Stimulated activated CD8-positive, alpha-beta memory T cell treated with anti-CD3 and anti-CD28 coated beads, Interleukin-4, amount 100 ng/mL, for 4 hours (primary cell): Measurements from ENCODE around the gene RNF225.
"Not testable (repeated sequence)": the region's sequence is repeated elsewhere in the genome, so short reads cannot be mapped to it uniquely, and the experiment has no call there.

Experiments used
- DNase-seq, 2 donors: peaks; one replicate each; pipeline ENCODE4 v3.0.0-alpha.2; 2020; ENCODE audit warnings: low read depth in 2 of 2, low spot score in 1 of 2

The RNF225 gene

DNA sequence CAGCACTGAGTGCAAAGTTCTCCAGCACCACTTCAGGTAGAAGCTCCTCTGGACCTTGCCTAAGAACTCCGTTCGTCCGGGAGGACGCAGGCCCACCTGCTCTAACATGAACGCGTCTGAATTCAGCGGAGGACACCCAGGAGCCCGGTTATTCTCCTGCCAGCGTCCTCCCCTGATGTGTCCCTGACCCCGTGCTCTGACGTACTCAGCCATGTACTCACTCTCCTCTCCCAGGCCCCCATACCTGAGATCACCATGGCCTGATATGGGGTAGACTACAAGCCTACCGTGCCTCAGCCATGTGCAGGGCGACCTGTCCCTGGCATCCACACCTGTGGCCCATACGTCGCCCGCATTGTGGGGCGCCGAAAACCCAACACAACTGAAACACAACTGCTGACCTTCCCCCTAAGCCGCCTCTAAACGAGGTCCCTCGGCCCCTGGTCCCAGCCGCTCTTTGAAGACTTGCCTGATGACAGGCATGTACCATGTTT, 12.2 kb downstream of the RNF225 start:
- DNase-seq, result no peak

DNA sequence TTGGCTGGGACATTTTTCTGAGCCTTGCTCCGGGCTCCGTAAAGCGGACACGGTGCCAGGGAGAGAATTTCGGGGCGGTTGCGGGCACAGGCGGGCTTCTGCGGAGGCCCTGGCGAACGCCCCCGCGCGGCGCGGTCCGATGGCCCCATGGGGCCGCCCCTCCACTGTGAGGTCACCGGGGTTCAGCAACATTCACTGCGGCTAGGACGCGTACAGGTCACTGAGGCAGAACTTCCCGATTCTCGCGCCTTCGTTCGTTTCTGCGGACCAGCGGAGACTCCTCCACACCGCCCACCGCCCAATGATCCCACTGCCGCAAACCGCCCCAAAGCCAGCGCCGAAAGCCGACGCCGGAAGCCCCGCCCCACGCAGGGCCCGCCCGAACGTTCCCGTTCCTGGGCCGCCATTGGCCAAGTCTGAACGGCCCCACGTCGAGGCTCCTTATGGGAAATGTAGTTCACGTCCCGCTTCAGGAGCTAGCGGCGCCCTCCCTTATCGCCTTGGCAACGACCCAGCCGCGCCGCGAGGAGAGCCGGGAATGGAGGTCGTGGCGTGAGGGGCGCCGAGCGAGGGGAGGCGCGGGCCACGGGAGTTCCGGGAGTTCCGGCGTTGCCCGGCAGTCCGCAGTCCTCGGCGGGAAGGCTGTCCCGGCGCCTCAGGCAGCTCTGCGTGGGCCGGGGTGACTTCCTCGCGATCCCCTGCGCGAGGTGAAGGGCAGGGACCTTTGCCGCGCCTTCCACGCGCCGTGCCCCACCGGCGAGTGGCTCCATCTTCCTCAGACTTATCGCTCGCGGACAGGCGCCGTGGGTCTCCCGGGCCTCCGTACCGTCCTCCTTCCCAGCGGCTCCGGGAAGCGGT, 12.9 kb downstream of the RNF225 start, which contains the start of gene ZNF584:
ZNF584 (plus strand) TSS at position 498 of the 858 bp plus-strand sequence. CDS start 499 bp downstream, outside the sequence.
- DNase-seq, result peak; percentile 84 to 93

GRCh38 chr19:58409010-58409790, 13.7 kb downstream of the RNF225 start:
- no peak for DNase-seq

DNA sequence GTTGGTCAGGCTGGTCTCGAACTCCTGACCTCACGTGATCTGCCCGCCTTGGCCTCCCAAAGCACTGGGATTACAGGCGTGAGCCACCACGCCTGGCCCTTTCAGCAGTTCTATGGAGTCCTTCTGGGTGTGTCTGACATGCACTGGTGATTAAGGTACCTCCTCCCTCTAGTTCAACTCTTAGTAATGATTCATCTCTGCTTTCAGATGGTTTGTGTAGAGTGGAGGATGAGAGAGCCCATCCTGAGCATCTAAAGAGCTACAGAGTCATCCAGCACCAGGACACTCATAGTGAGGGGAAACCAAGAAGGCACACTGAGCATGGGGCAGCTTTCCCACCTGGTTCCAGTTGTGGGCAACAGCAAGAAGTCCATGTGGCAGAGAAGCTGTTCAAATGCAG, 21.1 kb downstream of the RNF225 start:
- DNase-seq, result no peak

DNA sequence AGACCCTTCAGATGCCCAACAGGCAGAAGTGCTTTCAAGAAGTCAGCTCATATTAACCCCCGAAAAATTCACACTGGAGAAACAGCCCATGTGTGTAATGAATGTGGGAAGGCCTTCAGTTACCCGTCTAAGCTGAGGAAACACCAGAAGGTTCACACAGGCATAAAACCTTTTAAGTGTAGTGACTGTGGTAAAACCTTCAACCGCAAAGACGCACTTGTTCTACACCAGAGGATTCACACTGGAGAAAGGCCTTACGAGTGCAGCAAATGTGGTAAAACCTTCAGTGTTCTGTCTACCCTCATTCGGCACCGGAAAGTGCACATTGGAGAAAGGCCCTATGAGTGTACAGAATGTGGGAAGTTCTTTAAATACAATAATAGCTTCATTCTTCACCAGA, 21.6 kb downstream of the RNF225 start:
- DNase-seq, result no peak

DNA sequence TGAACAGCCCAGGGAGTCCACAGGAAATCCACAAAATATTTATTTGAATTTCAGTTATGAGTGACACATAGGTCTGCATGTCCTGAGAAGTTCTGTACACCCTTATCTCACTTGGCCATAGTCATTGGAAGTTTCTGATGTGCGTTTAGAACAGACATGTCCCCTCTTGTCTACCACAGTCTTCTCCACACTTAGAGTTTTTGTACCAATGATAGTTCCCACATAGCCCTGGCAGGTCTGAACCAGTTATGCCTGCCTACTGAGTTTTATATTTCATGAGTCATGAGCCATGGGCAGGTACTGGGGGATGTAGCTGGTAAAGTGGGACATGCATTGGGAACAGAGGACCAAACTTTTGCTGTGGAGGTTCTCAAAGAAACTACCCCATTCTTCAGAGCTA, 33.2 kb downstream of the RNF225 start:
- DNase-seq, result no peak

- no peak for DNase-seq
Observed at GRCh38 chr19:58429745-58430144, 34.3 kb downstream of the RNF225 start.

DNA sequence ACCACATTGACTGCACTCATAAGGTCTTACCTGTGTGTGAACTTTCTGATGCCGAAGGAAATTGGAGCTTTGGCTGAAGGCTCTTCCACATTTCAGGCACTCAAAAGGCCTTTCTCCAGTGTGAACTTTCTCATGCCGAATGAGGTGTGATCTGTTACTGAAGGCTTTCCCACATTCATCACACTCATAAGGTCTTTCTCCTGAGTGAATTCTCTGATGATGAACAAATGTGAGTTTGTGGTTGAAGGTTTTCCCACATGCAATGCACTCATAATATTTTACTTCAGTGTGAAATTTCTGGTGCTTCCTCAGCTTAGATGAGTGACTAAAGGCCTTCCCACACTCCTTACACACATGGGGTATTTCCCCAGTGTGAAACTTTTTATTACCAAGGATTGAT, 38.8 kb downstream of the RNF225 start:
- no peak for DNase-seq

DNA sequence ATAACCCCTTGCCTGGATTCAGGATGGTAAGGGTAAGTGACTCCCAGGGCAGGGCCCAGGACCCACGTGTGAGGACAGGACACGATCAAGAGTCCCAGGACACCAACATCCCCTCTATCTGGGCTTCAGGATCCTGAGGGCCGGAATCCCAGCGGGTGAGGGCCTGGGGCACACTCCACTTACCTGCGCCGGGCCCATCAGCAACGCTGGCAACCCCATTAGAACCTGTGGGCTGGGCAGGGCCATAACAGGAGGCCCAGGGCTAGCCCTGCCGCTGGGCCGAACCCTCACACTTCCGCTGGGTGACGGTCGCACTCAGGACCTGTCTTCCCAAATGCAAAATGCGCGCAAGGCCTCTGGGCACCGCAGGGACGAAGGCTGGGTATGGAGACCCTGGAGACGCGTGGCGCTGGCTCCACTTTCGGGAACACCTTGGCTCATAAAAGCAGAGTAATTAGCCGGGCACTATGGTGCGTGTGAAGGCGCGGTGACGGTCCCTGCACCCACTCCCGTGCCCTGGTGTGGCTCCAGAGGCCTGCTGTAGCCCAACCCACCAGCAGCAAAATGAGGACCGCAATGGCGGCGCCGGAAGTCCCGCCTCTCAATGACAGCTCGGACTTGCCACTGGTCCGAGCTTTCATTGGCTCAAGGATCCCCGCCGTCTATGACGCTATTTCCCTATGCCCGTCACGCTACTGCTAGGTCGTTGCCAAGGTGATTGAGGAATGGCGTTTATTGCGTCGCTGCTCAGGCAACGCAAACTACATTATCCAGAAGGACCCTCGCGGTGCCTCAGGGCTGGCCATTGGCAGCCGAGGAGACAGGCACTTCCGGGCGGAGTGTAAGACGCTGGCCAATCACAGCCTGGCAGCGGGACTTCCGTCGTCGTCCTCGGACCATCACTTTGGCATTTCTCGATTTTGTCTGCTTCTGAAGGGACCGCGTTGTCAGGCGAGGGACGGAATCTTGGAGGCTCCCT, 44.4 kb downstream of the RNF225 start, which contains the start of gene ZNF132:
ZNF132 (minus strand) TSS at position 578 of the 979 bp plus-strand sequence; CDS start at position 246, 332 bp downstream.
- DNase-seq, result peak; percentile 81 to 90

- DNase-seq, result no peak
Observed at GRCh38 chr19:58440556-58440955, 45.1 kb downstream of the RNF225 start.

DNA sequence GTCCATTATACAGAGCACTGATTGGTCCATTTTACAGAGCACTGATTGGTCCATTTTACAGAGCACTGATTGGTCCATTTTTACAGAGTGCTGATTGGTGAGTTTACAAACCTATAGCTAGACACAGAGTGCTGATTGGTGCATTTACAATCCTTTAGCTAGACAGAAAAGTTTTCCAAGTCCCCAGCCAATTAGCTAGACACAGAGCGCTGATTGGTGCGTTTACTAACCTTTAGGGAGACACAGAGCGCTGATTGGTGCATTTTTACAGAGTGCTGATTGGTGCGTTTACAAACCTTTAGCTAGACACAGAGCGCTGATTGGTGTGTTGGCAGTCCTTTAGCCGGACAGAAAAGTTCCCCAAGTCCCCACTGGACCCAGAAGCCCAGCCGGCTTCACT, 47.5 kb downstream of the RNF225 start:
- not testable (repeated sequence) for DNase-seq
